H1 (cell line): Measurements from ENCODE around the gene DAAM1. TPM values are rescaled to one million over a fixed set of nuclear protein-coding genes. Genes with fewer than 3 reads are reported as not detected.

Experiments used
- GABPA ChIP-seq: IDR thresholded peaks from 2 replicates; pipeline ENCODE4 v1.6.1; 2011; ENCODE audit warnings: mild to moderate bottlenecking, low read length, moderate library complexity, borderline replicate concordance; ENCODE audit not compliant: insufficient read depth
- SP2 ChIP-seq: IDR thresholded peaks from 2 replicates; pipeline ENCODE4 v1.6.1; 2012; ENCODE audit warnings: mild to moderate bottlenecking, low read length, inconsistent platforms
- polyA plus RNA-seq, 7 experiments: library from polyadenylated mRNA; depleted of rRNA in 3 of 7; stranded (reverse) in 5 of 7; unstranded in 2 of 7; fragments of >200 nt in 5 of 7; fragments of 200-250 nt in 2 of 7; gene quantifications; 1 replicate in 5 of 7; 2 replicates in 1 of 7; 4 replicates in 1 of 7; pipeline versions ENCODE4 v1.2.1 to v1.2.3, GENCODE V29; 2011 to 2013; ENCODE audit warnings: missing spikeins in 2 of 7, mixed read lengths in 2 of 7
- total RNA-seq: library from RNA; stranded (reverse); fragmentation: NEBNext Ultra II Directional; extraction: Animal tissue kit (Norgen Biotek cat#: 25700); gene quantifications from 2 replicates; pipeline ENCODE4 v1.2.1, GENCODE V29; 2021

DAAM1 gene
- total and polyA plus RNA-seq, 2 of the 8 experiments (the other 6 are each of a cell fraction or from before 2014, with no cell fraction given) = 5.0 to 44.9 TPM

GRCh38 chr14:59337141-59337611 lies 148.7 kb downstream of the DAAM1 start (continued):
- TF ChIP-seq SP2 (no peak), GABPA (no peak)
